G401.6 (cell line): ENCODE measurements around the gene DAZAP1.
"Not testable (repeated sequence)": the region's sequence is repeated elsewhere in the genome, so short reads cannot be mapped to it uniquely, and the experiment has no call there.

Source experiments
- FAIRE-seq: peaks from 2 replicates; lab custom pipeline; 2012; peaks lifted over from hg19 to GRCh38; lab: Jason Lieb, UNC

Gene DAZAP1

DNA sequence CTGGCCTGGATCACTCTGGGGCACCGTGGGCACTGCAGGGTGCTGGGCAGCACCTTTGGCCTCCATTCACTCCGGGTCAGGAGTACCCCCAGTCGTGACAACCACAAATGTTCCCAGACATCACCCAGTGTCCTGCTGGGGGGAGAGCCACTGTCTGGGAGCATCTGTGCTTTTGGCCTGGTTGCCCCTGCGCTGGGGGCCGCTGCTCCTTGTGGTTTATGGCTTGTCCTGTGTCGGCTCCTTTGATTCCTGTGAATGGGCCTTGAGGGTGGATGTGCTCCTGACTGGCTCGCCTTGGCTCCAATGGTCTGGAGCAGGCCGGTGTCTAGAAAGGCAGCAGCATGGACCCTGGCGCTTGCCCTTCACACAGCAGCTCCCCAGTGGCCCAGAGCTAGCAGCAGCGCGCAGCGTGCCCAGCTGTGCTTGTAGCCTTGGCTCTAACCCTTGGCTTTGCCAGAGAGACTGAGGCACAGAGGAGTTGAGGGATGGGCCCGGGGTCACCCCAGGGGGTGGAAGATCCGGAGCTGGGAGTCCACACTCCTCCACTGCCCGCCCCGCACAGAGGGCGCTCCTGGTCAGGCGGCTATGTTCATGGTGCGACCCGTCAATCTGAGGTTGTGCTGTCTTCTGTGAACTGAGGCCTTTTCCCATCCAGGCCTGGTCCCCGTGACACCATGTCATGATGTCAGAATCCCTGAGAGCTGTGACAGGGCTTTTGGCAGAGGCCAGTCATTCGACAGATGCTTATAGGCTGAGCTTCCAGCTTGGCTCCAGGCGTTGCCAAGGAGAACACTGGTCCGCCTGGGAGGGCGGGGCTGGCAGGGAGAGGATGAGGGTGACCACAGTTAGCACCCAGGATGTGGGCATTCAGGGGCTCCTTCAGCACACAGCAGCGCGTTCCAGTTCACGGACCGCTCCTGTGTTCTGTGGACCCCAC is 4.1 kb downstream of the DAZAP1 start:
- FAIRE-seq, result no peak

DNA sequence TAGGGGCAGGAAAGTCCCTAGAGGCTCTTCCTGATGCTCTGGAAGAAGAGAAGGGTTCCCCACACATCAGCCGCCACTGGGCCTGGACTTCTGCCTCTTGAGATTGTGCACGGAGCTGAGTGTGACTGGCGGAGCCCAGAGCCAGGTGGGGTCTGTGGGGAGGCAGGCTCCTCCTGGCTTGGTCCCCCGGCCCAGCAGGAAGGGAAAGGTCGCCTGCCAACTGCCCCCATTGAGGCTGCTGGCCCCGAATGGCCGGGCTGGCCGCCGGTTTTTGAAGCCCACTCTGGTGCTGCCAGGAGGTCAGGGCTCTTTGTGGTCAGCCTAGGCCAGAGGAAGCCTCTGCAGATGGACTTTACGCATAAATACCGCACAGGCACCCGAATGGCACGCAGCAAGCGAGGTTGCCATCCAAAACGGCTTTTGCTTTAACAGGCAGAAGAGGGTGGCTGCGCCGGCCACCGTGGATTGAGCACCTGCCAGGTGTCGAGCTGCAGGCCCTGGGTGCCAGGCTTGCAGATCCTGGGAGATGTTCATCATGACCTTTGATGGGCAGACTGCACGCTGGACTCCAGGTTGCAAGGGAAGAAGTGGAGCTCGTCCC is 5.0 kb downstream of the DAZAP1 start:
- FAIRE-seq, result no peak

DNA sequence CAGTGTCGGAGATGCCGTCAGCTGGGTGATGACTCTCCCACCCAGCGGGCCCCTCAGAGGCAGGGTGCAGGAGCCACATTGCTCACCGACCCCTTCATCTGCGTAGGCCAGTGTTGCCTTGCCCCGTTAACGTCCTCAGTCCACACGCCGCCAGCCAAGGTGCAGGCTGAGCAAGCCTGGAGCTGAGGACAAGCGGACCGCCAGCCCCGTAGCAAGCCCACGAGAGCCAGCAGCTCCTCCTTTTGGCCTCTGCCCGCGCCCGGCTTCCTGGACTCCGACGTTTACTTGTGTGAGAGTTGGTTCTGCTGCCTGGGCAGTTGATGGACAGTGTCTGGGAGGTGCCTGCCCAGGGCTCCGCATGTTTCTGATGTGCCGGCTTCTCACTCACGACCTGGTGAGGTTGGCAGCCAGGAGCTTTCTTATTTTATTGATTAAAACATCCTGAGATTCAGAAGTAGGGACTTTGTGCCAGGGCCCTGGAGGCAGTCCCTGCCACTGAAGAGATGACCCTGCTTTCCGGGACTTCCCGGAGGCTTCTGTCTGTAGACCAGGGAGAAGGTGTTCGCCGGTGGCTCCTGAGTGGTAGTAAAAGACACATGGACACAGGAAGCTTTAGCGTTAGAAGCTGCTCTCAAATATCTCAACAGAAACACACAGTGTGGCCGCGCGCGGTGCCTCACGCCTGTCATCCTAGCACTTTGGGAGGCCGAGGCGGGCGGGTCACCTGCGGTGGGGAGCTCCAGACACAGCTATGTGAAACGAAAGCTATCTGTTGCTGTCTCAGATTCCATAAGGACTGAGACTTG is 5.8 kb downstream of the DAZAP1 start:
- no peak for FAIRE-seq

GRCh38 chr19:1416014-1416841 is 8.8 kb downstream of the DAZAP1 start:
- no peak for FAIRE-seq

DNA sequence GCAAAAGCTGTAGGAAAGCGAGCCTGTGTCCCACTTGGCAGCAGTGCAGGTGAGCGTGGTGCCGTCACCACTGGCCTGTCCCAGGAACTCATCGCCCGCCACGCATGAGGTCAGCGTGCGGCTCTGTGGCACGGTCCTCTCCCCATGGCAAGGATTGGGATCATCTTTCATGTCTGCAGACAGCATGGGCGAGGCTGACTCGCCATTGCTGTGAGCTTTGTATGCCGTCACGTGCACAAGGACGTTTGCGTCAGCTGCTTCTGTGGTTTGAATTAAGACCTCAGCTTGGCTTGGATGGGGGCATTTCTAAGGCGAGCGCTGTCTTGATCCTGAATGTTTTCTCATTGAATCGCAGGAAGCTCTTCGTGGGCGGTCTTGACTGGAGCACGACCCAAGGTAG is 9.8 kb downstream of the DAZAP1 start:
- no peak for FAIRE-seq

DNA sequence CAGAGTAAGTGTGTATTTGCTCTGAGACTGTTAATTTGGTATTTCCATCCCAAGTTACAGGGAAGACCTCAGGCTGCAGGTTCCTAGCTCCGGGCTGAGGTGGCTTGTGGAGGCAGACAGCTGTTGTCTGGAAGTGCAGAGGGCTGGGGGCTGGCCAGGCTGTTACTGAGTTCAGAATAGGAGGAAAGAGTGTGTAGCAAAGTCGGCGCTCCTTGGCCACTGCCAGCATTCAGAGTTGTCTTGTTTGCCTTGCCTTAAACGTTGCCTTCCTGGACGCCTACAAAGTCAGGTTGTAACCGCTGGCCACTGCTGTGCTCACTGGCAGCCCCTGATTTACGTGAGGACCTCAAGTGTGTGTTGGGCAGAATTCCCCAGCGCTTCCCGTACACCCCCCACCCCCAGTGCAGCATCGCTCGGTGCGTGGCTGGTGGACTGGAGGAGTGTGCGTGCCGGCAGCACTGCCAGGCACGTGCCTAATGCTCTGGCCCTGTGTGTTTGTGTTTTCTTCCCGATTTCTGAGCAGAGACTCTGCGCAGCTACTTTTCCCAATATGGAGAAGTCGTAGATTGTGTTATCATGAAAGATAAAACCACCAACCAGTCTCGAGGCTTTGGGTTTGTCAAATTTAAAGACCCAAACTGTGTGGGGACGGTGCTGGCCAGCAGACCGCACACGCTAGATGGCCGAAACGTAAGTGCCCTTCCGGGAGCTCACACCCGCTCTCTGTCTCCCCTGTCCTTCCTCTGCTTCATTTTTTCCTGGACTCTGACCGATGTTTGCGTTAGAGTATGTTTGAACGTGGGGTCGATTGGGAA is 10.5 kb downstream of the DAZAP1 start:
- no peak for FAIRE-seq

DNA sequence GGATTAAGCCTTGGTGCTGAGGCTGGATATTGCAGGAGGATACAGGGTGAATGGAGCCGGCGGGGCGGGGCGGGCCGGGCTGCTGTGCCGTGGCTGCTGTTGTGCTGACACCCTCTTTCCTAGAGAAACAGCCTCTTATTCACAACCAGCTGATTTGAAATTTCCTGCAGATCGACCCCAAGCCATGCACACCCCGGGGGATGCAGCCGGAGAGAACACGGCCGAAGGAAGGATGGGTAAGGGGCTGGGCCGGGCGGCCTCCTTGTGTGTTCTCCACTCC is 11.1 kb downstream of the DAZAP1 start:
- FAIRE-seq, result no peak

GRCh38 chr19:1418951-1419738 is 11.8 kb downstream of the DAZAP1 start:
- no peak for FAIRE-seq

- not testable (repeated sequence) for FAIRE-seq
Measured at GRCh38 chr19:1420085-1420484, 12.7 kb downstream of the DAZAP1 start.

DNA sequence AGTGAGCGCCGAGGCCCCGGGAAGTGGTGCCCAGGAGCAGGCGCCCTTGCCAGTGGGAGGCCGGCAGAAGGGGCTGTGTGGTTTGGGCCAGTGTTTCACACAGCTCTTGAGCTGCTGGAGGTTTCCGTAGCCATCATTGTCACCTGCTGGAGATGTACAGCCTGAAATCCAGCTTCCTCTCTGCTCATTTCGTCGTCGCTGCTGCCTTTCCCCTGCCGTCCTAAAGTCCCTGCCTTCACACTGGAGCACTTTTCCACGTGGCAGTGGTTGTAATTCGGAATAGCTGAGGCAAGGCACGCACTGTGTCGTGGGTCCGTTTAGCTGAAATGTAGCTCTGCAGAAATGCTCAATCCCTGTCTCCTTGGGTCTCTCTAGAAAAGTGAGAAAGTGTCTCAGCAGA is 13.2 kb downstream of the DAZAP1 start:
- FAIRE-seq, result no peak

DNA sequence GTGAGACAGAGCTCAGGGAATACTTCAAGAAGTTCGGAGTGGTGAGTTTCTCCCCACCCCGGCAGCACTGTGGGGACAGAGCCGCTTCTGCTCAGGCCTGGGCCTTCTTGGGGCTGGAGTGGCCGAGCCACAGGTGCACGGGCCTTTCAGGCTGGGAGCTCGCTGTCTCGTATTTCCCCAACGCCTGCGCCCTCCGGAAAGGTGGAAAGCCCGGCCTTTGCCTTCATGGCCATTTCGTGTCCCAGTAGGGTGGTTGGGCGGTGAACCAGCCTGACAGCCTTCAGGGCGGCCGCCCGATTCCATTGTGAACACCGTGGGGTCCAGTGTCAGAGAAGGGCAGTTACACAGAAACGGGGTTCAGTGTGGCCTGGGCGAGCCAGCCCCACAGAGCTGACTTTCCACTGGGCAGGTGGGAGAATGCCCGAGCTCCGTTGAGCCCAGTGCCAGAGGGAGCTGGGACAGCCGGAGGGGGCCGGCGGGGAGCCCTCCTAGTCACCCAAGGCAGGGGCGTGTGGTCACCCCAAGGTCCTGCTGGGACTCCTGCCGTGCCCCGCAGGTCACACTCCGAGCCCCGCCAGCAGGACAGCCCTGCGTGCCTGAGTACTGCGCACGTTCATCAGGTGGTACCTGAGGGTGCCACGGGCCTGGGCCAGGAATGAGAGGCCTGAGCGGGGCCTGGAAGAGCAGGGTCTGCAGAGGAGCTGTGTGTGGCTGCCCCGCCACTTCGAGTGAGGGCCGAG is 14.0 kb downstream of the DAZAP1 start:
- no peak for FAIRE-seq

- FAIRE-seq, result no peak
Measured at GRCh38 chr19:1421958-1422305, 14.5 kb downstream of the DAZAP1 start.

DNA sequence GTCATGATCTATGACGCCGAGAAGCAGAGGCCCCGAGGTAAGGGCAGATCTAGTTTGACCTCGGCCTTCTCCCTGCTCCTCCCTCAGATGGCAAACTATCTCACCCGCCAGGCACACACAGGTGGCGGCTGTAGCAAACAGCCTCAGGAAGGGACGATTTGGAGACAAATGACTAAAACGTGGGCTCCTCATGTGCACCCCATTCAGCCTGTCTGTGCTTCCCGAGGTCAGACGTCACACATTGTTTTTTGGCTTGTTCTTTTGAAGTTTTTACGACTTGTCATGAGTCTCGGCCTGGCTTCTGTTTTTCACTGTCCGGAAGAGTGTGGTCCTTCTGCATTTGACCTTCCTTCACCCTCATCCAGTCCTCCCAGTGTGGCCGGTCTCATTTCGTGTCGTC is 15.0 kb downstream of the DAZAP1 start:
- FAIRE-seq, result no peak

DNA sequence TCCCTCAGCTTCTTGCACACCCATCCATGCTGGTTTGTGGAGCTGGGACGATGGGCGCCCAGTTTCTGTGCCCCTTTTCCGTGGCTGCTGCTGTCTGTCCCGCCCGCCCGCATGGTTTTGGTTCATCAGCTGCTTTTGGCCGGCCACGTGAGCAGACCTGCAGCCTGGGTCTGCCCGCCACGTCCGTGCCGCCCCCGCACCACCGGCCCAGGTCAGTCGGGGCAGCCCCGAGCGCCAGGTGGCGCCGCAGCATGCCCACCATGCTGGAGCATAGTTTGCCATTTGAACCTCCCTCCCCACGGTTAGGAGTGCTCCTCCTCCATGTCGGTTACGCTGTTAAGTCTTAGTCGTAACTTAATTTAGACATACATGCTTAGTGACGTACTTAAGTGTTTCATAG is 15.6 kb downstream of the DAZAP1 start:
- no peak for FAIRE-seq

DNA sequence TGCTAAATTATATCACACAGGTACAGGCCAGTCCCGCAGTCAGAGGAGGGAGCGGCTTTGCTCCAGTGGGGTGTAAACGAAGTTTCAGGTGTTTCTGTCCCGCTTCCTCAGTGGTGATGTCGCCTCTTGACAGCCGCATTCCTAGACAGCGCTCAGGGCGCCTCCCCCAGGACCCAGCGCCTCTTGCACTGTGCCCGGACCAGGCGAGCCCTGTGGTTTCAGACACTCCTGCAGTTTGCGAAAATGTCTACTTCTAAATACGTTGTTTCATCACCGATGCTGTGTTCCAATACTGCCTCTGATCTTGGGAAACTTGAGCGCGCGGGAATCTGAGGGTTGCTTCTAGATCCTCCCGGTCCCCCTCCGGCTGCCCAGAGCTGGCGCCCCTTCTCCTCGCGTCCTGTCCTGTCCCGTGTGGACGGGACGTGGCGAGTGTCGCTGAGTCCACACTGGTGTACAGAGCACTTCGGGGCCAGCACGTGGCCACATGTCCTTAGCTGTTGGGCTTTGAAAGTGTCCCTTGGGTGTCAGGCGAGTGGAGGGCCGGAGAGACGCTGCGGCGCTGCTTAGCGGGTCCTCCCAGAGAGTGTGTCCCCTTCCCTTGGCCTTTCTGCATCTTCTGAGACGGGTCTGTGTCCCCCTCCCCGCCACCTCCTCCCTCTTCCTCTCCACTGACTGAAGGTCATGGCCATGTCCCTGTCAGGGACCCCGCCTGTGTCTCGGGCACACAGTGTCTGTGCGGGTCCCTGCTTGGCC is 16.2 kb downstream of the DAZAP1 start:
- no peak for FAIRE-seq

DNA sequence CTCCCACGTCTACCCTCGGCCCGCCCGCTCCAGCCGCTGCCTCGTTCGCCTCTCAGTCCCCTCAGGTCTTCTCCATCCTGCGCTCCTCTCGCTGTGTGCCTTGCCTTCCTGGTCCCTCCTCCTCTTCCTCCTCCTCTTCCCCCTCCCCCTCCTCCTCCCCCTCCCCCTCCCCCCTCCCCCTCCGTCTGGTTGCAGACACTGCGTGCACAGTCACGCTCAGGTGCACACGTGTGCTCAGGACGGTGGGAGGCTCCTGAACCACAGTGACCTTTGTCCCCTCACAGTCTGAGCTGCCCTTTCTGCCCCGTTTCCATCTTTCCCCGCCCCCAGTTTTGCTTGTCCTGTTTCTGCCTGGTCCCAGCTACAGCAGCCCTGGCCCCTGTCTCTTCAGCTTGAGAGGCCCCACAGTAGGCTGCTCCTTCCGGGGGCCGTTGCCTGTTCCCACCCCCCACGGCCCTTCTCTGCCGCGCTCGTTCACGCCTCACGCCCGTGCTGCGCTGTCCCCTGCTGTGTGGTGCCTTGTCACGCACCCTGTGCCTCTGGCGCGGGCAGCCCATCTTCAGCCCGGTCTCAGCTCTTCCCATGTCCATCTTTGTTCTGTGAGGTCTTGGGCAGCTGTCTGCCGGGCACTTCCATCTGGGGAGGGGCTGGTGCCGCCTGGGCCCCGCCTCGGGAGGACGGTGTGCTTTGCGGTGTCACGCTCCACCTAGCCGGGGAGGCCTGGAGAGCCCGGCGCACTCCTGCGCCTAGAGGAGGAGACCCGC is 17.0 kb downstream of the DAZAP1 start:
- no peak for FAIRE-seq

DNA sequence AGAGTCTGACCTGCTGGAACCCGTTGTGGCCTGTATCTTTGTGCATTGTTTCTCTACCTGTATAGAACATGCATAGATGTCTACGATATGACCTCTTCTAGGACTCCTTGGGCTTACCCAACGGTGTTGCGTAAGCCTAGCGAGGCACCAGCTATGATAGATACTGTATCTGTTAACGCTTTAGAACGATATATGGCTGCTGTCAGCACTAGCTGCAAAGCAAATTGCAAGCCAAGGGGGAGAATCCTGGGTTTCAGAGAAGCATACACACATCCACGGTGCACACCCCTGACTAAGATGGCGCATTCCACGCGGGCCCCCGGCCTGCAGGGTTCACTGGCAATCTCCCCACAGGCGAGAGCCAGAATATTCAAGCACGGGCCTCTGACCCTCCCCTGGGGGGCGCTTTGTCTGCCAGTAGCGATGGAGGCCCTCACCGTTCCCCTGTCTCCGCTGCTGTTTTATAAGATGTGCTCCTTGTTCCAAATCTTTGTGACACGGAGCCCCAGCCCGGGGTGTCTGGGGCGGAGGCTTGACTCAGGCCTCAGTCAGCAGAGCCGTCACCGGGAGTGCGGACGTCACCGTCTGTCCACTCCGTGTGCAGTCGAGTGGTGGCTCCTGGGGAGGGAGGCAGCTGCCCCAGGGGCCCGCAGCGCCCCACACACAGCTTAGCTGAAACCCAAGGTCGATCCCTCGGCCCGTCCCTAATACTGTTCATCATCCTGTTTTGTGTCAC is 17.9 kb downstream of the DAZAP1 start:
- no peak for FAIRE-seq

GRCh38 chr19:1425902-1426301 is 18.5 kb downstream of the DAZAP1 start:
- FAIRE-seq, result no peak
